HepG2 (cell line): Measurements from ENCODE around the gene ZNF544. TPM values are rescaled to one million over a fixed set of nuclear protein-coding genes. Genes with fewer than 3 reads are reported as not detected.

Experiments used
- ATAC-seq: fragments of 200-7000 bp; cut with Tn5 transposase; 3 replicates; pipeline ENCODE4 v1.9.1; 2020; ENCODE audit warnings: mild to moderate bottlenecking, moderate library complexity
- BruUV-seq: library from RNA; stranded (reverse); fragments of 400-500 nt; replicated peaks from 2 replicates; lab custom pipeline; 2021; lab: Mats Ljungman, UMichigan
- CTCF ChIA-PET: fragments of 300-600 bp; formaldehyde crosslinking; extraction: SDS; loops from one replicate; lab custom pipeline; 2021; ENCODE audit warnings: low total read pairs, inconsistent platforms, low intra/inter-chr PET ratio; lab: Yijun Ruan, JAX
- POLR2A ChIA-PET: fragments of 350-600 bp; sonication (Branson Sonifier 250); formaldehyde crosslinking; loops from one replicate; lab custom pipeline; 2020; ENCODE audit warnings: antibody characterized with exemption, inconsistent platforms; lab: Yijun Ruan, JAX
- DNase-seq: peaks from one replicate; pipeline ENCODE4 v3.0.0-alpha.2; 2015; ENCODE audit warnings: low spot score
- FAIRE-seq: peaks from 3 replicates; lab custom pipeline; 2011; peaks lifted over from hg19 to GRCh38; lab: Jason Lieb, UNC
- H2AFZ ChIP-seq: one replicate; pipeline ENCODE4 v1.6.1; 2011; ENCODE audit warnings: low read length, inconsistent platforms
- H3K27ac ChIP-seq: fragments of 300-600 bp; 3 replicates; pipeline ENCODE4 v1.8.0; 2011; ENCODE audit warnings: mixed run types, mild to moderate bottlenecking, mixed read lengths, low read length, inconsistent platforms; ENCODE audit not compliant: insufficient read depth; ENCODE audit errors: extremely low read length
- H3K27me3 ChIP-seq, 2 experiments: fragments of 200-600 bp in 1 of 2; 2 replicates in 1 of 2; 3 replicates in 1 of 2; pipeline versions ENCODE4 v1.6.0 to v1.8.0; 2011; ENCODE audit warnings: low read length in 2 of 2, mild to moderate bottlenecking in 2 of 2, moderate library complexity in 2 of 2, inconsistent platforms in 1 of 2; ENCODE audit not compliant: insufficient read depth in 2 of 2, control insufficient read depth in 1 of 2
- H3K36me3 ChIP-seq, 2 experiments: fragments of 200-600 bp in 1 of 2; replicated peaks in 1 of 2; 2 replicates in 1 of 2; 3 replicates in 1 of 2; pipeline versions ENCODE4 v1.5.1 to v1.8.0; 2011; ENCODE audit warnings: low read length in 2 of 2, inconsistent platforms in 1 of 2; ENCODE audit not compliant: insufficient read depth in 2 of 2, control insufficient read depth in 1 of 2
- H3K4me1 ChIP-seq: 2 replicates; pipeline ENCODE4 v1.5.1; 2012; ENCODE audit warnings: low read length, inconsistent platforms; ENCODE audit not compliant: insufficient read depth
- H3K4me2 ChIP-seq: 2 replicates; pipeline ENCODE4 v1.6.0; 2011; ENCODE audit warnings: low read depth, low read length, inconsistent platforms
- H3K4me3 ChIP-seq, 3 experiments: fragments of 200-600 bp in 1 of 3; sonication (generic), shearing (Covaris generic) in 1 of 3; replicated peaks in 1 of 3; 2 replicates each; pipeline ENCODE4 v1.5.1; 2011 to 2016; ENCODE audit warnings: low read length in 3 of 3, inconsistent platforms in 2 of 3, low read depth in 2 of 3, mild to moderate bottlenecking in 2 of 3, control low read depth in 1 of 3, mixed read lengths in 1 of 3; ENCODE audit not compliant: insufficient read depth in 1 of 3
- H3K79me2 ChIP-seq: one replicate; pipeline ENCODE4 v1.6.1; 2011; ENCODE audit warnings: low read length, inconsistent platforms; ENCODE audit not compliant: insufficient read depth
- H3K9ac ChIP-seq: 2 replicates; pipeline ENCODE4 v1.6.0; 2011; ENCODE audit warnings: mild to moderate bottlenecking, low read depth, low read length, inconsistent platforms; ENCODE audit not compliant: insufficient read depth
- H3K9me3 ChIP-seq: 2 replicates; pipeline ENCODE4 v1.5.1; 2012; ENCODE audit warnings: mild to moderate bottlenecking, low read length
- H4K20me1 ChIP-seq: 2 replicates; pipeline ENCODE4 v1.6.0; 2011; ENCODE audit warnings: inconsistent platforms, mild to moderate bottlenecking, low read length, moderate library complexity; ENCODE audit not compliant: insufficient read depth
- CBX5 ChIP-seq: sonication (generic); formaldehyde crosslinking; IDR thresholded peaks from 2 replicates; pipeline ENCODE4 v1.4.0; 2020; ENCODE audit warnings: missing genetic modification reagents, borderline replicate concordance
- CSRNP1 ChIP-seq: sonication (generic); formaldehyde crosslinking; IDR thresholded peaks from 2 replicates; pipeline ENCODE4 v1.8.1; 2023; ENCODE audit warnings: mild to moderate bottlenecking, missing genetic modification reagents
- MEIS1 ChIP-seq: sonication (generic); formaldehyde crosslinking; IDR thresholded peaks from 2 replicates; pipeline ENCODE4 v1.9.0; 2021; ENCODE audit warnings: mild to moderate bottlenecking, missing genetic modification reagents, moderate library complexity, borderline replicate concordance
- POLR2AphosphoS5 ChIP-seq: IDR thresholded peaks from 2 replicates; pipeline ENCODE4 v1.6.1; 2012; ENCODE audit warnings: low read depth, low read length
- SETDB1 ChIP-seq: sonication (generic); formaldehyde crosslinking; IDR thresholded peaks from 2 replicates; pipeline ENCODE4 v1.5.1; 2020; ENCODE audit warnings: missing genetic modification reagents, mild to moderate bottlenecking, borderline replicate concordance
- ZNF274 ChIP-seq: sonication (generic); formaldehyde crosslinking; IDR thresholded peaks from 2 replicates; pipeline ENCODE4 v1.5.1; 2020; ENCODE audit warnings: mild to moderate bottlenecking, missing genetic modification reagents
- ZNF280D ChIP-seq: sonication (generic); formaldehyde crosslinking; IDR thresholded peaks from 2 replicates; pipeline ENCODE4 v1.5.1; 2020; ENCODE audit warnings: mild to moderate bottlenecking, missing genetic modification reagents
- WGBS: methylation state at CpG from one replicate; pipeline ENCODE4 v1.1.6; 2017; ENCODE audit warnings: low lambda C conversion rate; 5-methylcytosine and 5-hydroxymethylcytosine counted together
- in situ Hi-C: cut with HindIII; loops from 2 replicates; pipeline ENCODE4 v1.10.0; 2017; ENCODE audit warnings: low pct_unique_long_range_greater_than_20kb; ENCODE audit not compliant: extremely low pct_ligation_motif_present
- intact Hi-C: fragments of 100-400 bp; cut with micrococcal nuclease; formaldehyde crosslinking; loops from one replicate; pipeline ENCODE4 v1.10.0; 2022; ENCODE audit not compliant: unreplicated experiment
- polyA plus RNA-seq, 8 experiments: library from polyadenylated mRNA; depleted of rRNA in 3 of 8; stranded (reverse) in 7 of 8; unstranded in 1 of 8; fragments of >200 nt; fragmentation: Illumina TruSeq in 4 of 8; extraction: Trizol in 4 of 8; gene quantifications; 2 replicates each; pipeline versions ENCODE4 v1.2.1 to v1.2.3, GENCODE V29; 2011 to 2016; ENCODE audit warnings: low read depth in 4 of 8, missing spikeins in 1 of 8, mixed read lengths in 1 of 8; ENCODE audit not compliant: insufficient read depth in 1 of 8
- total RNA-seq, 5 experiments: library from RNA; depleted of rRNA; stranded (reverse); fragments of >200 nt; fragmentation: Illumina TruSeq; extraction: Trizol; gene quantifications; 2 replicates each; pipeline ENCODE4 v1.2.3, GENCODE V29; 2016; ENCODE audit warnings: low read depth in 1 of 5

ZNF544 gene
- total and polyA plus RNA-seq, 2 of the 13 experiments (the other 11 are each of a cell fraction or from before 2014, with no cell fraction given), result 13.1 to 17.0 TPM

GRCh38 chr19:58196901-58197616 lies 31.7 kb upstream of the ZNF544 start:
- no peak overlapping the region for H3K4me2 ChIP-seq
- 77% methylated on average over 6 of the region's 6 CpGs for WGBS
- H3K36me3 ChIP-seq, result peaks cover 31 to 82% of the 10 kb centered on the region in 2 experiments
- ChIA-PET POLR2A (no interaction called here), CTCF (no interaction called here)
- peaks cover 98% of the 10 kb centered on the region for H3K9me3 ChIP-seq
- TSS peak; percentile 16 for BruUV-seq
- no peak overlapping the region for H3K27ac ChIP-seq
- H3K27me3 ChIP-seq, result no peaks in the 10 kb centered on the region; a peak in 1 of 5 replicates
- no peaks in the 10 kb centered on the region for H3K4me1 ChIP-seq
- FAIRE-seq (no peak), DNase-seq (peak; percentile 10)
- in situ Hi-C loops, result loop anchor here (10.0 kb wide), 1 partner anchor 68 kb away; no protein-coding TSS in a partner anchor
- H2AFZ ChIP-seq, result no peak overlapping the region
- no peaks in the 10 kb centered on the region for H4K20me1 ChIP-seq
- H3K4me3 ChIP-seq, result no peak overlapping the region
- 0 out of 2 replicates have a peak, but pooled peaks have one; percentile 41 for TF ChIP-seq SETDB1 (CRISPR knock-in tag)
- 0 out of 2 replicates have a peak, but pooled peaks have one; percentile 71 for TF ChIP-seq CBX5 (CRISPR knock-in tag)
- TF ChIP-seq ZNF274 (CRISPR knock-in tag), result peak; percentile 100
- TF ChIP-seq ZNF280D (CRISPR knock-in tag), result peak; percentile 97
- no peak for TF ChIP-seq POLR2AphosphoS5
- no peak for TF ChIP-seq CSRNP1
- no peak for TF ChIP-seq MEIS1 (CRISPR knock-in tag)
- TF ChIP-seq, all 625 proteins: peak for 4
- Histone ChIP-seq H3K79me2 (no peaks in the 10 kb centered on the region), H3K9ac (no peak overlapping the region)
- intact Hi-C loops, result no loop called here
- ATAC-seq, result no peak
